MM.1S (cell line): ENCODE data around the gene KCNT1.

Experiments
- DNase-seq: peaks from one replicate; pipeline ENCODE4 v3.0.0-alpha.2; 2015
- H2AFZ ChIP-seq: fragments of 300-600 bp; sonication (generic); 2 replicates; pipeline ENCODE4 v1.6.0; 2016; ENCODE audit warnings: antibody characterized with exemption, low read length
- H3F3A ChIP-seq: fragments of 300-600 bp; sonication (generic); 2 replicates; pipeline ENCODE4 v1.6.1; 2016; ENCODE audit warnings: mild to moderate bottlenecking, antibody characterized with exemption, low read length, moderate library complexity, mixed read lengths; ENCODE audit not compliant: insufficient read depth
- H3K27ac ChIP-seq: fragments of 300-600 bp; sonication (generic); 2 replicates; pipeline ENCODE4 v1.5.1; 2016; ENCODE audit warnings: mild to moderate bottlenecking, low read length
- H3K27me3 ChIP-seq: fragments of 300-600 bp; sonication (generic); replicated peaks from 2 replicates; pipeline ENCODE4 v1.6.0; 2016; ENCODE audit warnings: low read length; ENCODE audit not compliant: insufficient read depth
- H3K36me3 ChIP-seq: fragments of 300-600 bp; sonication (generic); replicated peaks from 2 replicates; pipeline ENCODE4 v1.6.1; 2016; ENCODE audit warnings: mild to moderate bottlenecking, low read length, mixed read lengths; ENCODE audit not compliant: insufficient read depth
- H3K4me1 ChIP-seq: fragments of 300-600 bp; sonication (generic); 2 replicates; pipeline ENCODE4 v1.6.1; 2016; ENCODE audit warnings: low read length, mixed read lengths
- H3K4me2 ChIP-seq: fragments of 300-600 bp; sonication (generic); 2 replicates; pipeline ENCODE4 v1.6.0; 2016; ENCODE audit warnings: low read depth, low read length
- H3K4me3 ChIP-seq: fragments of 300-600 bp; sonication (generic); 2 replicates; pipeline ENCODE4 v1.5.1; 2016; ENCODE audit warnings: low read length, mixed read lengths
- H3K79me2 ChIP-seq: fragments of 300-600 bp; sonication (generic); 2 replicates; pipeline ENCODE4 v1.6.1; 2016; ENCODE audit warnings: mixed run types, low read length, mixed read lengths
- H3K9ac ChIP-seq: fragments of 300-600 bp; sonication (generic); 2 replicates; pipeline ENCODE4 v1.6.1; 2016; ENCODE audit warnings: low read length, mixed read lengths
- H3K9me2 ChIP-seq: fragments of 300-600 bp; sonication (generic); replicated peaks from 2 replicates; pipeline ENCODE4 v1.6.1; 2016; ENCODE audit warnings: mild to moderate bottlenecking, low read length, mixed read lengths; ENCODE audit not compliant: insufficient read depth
- H3K9me3 ChIP-seq: fragments of 300-600 bp; sonication (generic); replicated peaks from 2 replicates; pipeline ENCODE4 v1.6.1; 2016; ENCODE audit warnings: mild to moderate bottlenecking, low read length, mixed read lengths; ENCODE audit not compliant: insufficient read depth
- H4K20me1 ChIP-seq: fragments of 300-600 bp; sonication (generic); 2 replicates; pipeline ENCODE4 v1.6.1; 2016; ENCODE audit warnings: mild to moderate bottlenecking, low read length, moderate library complexity, mixed read lengths; ENCODE audit not compliant: insufficient read depth
- EZH2 ChIP-seq: fragments of 300-600 bp; sonication (generic); optimal IDR thresholded peaks from 2 replicates; pipeline ENCODE3; 2017; ENCODE audit warnings: low read depth, mild to moderate bottlenecking, antibody characterized with exemption, low read length, mixed read lengths
- EZH2phosphoT487 ChIP-seq: fragments of 300-600 bp; sonication (generic); IDR thresholded peaks from 2 replicates; pipeline ENCODE4 v1.6.1; 2018; ENCODE audit warnings: antibody characterized with exemption, low read length
- TF ChIP-seq, protein P1 (sequence below): fragments of 300-600 bp; sonication (generic); IDR thresholded peaks from 2 replicates; pipeline ENCODE4 v1.5.1; 2016; ENCODE audit warnings: antibody characterized with exemption, low read length, mixed read lengths

The KCNT1 gene

DNA sequence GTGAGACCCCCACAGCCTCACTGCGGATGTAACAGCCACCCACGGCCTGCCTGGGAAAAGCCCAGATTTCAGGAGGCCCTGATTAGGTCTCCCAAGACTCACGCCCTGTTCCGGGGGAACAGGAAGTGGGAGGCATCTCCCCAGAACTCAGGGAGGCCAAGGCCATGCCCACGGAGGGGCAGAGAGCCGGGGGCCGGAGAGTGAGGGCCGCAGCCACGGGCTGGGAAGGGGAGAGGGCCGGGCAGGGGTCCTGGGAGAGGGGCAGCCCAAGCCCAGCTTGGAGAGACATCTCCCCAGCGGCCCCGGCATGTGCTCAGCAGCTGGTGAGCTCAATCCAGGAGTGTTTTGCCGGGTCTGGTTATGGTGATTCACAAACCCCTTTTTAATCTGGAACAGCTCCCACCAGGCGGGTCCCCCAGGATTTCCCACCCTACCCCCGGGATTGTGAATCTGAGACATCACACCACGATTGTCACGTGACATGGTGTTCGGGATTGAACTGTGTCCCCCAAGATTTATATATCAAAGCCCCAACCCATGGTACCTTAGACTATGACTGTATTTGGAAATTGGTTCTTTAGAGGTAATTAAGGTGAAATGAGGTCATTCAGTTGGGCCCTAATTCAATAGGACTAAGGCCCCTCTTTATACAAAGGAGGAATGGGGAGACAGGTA, 26.6 kb downstream of the KCNT1 start:
- Histone ChIP-seq H3K4me1 (no peaks in the 10 kb centered on the region), H3K4me3 (no peak overlapping the region), H3K9me2 (no peaks in the 10 kb centered on the region), H4K20me1 (no peaks in the 10 kb centered on the region), H2AFZ (no peak overlapping the region), H3K9me3 (no peaks in the 10 kb centered on the region), H3K9ac (no peak overlapping the region), H3K79me2 (no peaks in the 10 kb centered on the region), H3K36me3 (no peaks in the 10 kb centered on the region), H3K27ac (no peak overlapping the region), H3K4me2 (no peak overlapping the region), H3K27me3 (peaks cover 84% of the 10 kb centered on the region), H3F3A (no peaks in the 10 kb centered on the region)
- TF ChIP-seq, protein P1, sequence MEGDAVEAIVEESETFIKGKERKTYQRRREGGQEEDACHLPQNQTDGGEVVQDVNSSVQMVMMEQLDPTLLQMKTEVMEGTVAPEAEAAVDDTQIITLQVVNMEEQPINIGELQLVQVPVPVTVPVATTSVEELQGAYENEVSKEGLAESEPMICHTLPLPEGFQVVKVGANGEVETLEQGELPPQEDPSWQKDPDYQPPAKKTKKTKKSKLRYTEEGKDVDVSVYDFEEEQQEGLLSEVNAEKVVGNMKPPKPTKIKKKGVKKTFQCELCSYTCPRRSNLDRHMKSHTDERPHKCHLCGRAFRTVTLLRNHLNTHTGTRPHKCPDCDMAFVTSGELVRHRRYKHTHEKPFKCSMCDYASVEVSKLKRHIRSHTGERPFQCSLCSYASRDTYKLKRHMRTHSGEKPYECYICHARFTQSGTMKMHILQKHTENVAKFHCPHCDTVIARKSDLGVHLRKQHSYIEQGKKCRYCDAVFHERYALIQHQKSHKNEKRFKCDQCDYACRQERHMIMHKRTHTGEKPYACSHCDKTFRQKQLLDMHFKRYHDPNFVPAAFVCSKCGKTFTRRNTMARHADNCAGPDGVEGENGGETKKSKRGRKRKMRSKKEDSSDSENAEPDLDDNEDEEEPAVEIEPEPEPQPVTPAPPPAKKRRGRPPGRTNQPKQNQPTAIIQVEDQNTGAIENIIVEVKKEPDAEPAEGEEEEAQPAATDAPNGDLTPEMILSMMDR, result no peak
- no peak for TF ChIP-seq EZH2
- TF ChIP-seq EZH2phosphoT487, result no peak
- DNase-seq, result no peak

DNA sequence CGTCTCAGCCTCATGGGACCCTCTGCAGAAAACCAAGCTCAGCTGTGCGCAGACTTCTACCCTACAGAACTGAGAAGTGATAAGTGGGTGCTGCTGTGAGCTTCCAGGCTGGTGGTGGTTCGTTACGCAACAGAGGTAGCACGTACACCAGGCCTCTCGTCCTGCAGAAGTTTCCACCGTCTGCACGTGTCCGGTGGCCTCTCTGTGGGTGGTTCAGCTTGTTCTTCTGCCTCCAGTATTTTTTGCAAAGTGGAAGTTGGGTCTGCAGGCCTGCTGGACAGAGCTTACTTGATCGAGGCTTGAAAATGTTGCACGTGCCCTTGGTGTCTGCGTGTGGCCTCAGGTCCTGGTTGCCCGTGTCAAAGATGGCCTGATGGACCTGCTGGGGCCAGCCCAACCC, 27.5 kb downstream of the KCNT1 start:
- Histone ChIP-seq H3K9ac (no peak overlapping the region), H3K79me2 (no peaks in the 10 kb centered on the region), H2AFZ (no peak overlapping the region), H3K9me2 (no peaks in the 10 kb centered on the region), H3K36me3 (no peaks in the 10 kb centered on the region), H3K27ac (no peak overlapping the region), H3K9me3 (no peaks in the 10 kb centered on the region), H3K4me3 (no peak overlapping the region), H3K4me2 (no peak overlapping the region), H3K27me3 (peaks cover 84% of the 10 kb centered on the region), H3K4me1 (no peaks in the 10 kb centered on the region), H4K20me1 (no peaks in the 10 kb centered on the region), H3F3A (no peaks in the 10 kb centered on the region)
- no peak for DNase-seq
- TF ChIP-seq, protein P1, result no peak
- TF ChIP-seq EZH2, result no peak

DNA sequence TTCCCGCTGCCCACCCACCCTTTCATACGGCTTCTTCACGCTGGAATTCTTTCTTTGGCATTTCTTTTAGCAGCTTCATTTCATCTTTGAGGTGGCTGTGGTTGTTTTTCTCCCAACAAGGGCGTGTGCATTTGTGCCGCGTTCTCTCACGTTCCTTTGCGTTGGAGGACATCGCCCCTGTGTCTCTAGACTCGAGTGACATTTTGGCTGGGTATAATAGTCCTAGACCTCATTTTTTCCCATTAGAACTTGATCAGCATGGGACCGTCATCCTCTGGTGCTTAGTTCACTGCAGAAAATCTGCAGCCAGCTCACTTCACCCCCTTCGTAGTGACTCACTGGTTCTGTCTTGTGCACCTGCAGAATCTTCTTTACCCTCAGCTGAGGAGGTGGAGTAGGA, 29.5 kb downstream of the KCNT1 start:
- no peaks in the 10 kb centered on the region for H3K79me2 ChIP-seq
- no peaks in the 10 kb centered on the region for H3K9me3 ChIP-seq
- H3K27ac ChIP-seq, result no peak overlapping the region
- DNase-seq, result no peak
- H3K9ac ChIP-seq, result no peak overlapping the region
- H3K4me2 ChIP-seq, result no peak overlapping the region
- no peaks in the 10 kb centered on the region for H3K4me1 ChIP-seq
- no peak for TF ChIP-seq EZH2
- no peak for TF ChIP-seq EZH2phosphoT487
- TF ChIP-seq, protein P1, result no peak
- no peaks in the 10 kb centered on the region for H4K20me1 ChIP-seq
- no peaks in the 10 kb centered on the region for H3K36me3 ChIP-seq
- no peak overlapping the region for H3K4me3 ChIP-seq
- H2AFZ ChIP-seq, result no peak overlapping the region
- H3K27me3 ChIP-seq, result peaks cover 83% of the 10 kb centered on the region
- no peaks in the 10 kb centered on the region for H3K9me2 ChIP-seq
- no peaks in the 10 kb centered on the region for H3F3A ChIP-seq
